Measurements from ENCODE around the gene RAP1GAP2.
"Not testable (repeated sequence)": the region's sequence is repeated elsewhere in the genome, so short reads cannot be mapped to it uniquely, and the experiment has no call there.

Gene RAP1GAP2

DNA sequence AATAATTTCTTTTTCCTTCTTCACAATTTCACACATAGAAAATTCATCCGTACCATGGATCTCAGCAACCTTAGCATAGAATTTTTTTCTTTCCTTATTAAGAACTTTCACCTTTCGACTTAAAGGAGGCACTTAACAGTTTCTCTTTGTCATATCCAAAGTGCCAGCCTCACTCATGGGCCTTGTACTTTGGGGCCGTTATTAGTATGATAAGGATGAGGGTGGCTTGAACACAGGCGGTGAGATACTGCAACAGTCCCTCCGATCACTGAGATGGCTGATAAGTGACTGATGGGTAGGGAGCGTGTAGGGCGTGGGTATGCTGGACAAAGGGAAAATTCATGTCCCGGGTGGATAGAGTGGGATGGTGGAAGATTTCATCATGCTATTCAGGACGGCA, 181.9 kb downstream of the RAP1GAP2 start:
- no peak for DNase-seq

DNA sequence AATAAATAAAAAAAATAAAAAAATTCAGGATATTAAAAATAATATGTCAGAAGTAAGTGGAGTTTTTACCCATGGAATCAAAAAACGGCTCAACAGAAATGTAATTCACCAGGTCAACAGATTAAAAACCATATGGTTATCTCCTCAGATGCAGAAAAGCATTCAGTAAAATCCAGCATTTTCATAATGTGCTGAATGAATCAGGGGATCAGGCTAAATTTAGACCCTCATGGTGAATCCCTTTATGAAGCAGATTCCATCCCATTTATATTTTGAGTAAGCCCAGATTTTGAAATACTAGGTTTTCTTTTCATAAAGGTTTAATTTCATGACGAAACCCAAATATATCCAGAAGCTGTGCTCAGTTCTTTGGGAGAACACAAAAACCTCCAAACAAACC, 182.8 kb downstream of the RAP1GAP2 start:
- no peak for DNase-seq

DNA sequence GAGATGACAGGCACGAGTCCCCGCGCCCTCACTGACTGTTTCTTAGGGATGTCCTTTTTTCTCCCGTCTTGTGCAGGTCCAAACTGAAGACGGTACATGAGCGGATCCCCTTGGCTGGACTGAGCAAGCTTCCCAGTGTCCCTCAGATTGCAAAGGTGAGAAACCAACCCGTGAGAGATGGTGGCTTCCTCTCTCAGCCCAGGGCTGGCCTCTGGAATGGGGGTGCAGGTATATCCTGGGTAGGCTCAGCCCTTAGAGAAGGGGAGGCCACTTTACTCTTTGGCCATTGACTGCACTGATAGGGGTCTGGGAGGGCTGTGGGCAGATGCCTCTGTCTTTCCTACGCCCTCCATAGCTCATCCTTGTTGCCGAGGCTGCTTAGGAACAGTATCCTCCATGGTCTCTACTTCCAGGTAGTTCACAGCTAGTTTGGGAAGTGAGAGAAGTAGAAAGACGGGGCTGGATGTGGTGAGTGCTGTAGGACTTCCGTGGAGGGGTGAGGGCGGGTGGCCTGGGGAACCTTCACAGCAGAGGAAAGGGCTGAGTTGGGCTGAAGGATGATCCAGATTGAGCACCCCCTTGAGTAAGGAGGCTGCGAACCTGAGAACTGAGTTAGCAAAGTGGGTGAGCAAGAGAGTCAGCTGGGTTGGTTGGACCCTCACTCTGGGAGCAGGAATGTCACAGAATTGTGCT, 184.1 kb downstream of the RAP1GAP2 start:
- no peak for DNase-seq

DNA sequence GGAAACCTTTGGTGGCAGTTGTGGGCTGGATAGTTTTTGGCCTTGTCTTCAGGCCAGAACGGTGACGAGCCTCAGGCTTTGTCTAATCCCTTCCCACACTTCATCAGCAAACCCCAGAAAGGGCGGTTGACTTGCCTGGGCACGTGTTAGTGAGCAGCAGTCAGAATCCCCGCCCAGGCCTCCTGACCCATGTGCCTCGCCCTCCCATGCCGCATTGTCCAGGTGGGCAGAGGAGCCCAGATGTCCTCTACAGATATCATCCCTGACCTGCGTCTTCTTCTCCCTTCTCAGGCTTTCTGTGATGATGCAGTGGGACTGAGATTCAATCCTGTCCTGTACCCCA, 184.6 kb downstream of the RAP1GAP2 start:
- DNase-seq: no peak

DNA sequence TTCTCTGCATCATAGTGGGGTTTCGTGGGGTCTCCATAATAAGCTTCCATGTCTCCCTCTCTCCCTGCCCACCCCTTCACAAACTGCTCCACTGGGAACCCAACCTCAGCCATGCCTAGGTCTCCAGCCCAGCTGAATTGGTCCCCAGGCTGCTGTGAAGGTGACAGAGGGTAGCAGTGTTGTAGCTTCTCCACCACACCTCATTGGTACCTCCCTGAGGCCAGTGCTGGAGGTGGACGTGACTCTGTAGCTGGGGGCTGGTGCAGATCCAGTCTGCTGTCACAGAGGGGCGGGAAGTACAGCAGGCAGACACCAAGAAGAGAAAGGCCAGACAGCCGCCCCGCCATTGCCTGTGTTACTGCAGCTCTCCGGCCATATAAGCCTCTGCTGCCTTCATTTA, 185.1 kb downstream of the RAP1GAP2 start:
- DNase-seq: no peak

DNA sequence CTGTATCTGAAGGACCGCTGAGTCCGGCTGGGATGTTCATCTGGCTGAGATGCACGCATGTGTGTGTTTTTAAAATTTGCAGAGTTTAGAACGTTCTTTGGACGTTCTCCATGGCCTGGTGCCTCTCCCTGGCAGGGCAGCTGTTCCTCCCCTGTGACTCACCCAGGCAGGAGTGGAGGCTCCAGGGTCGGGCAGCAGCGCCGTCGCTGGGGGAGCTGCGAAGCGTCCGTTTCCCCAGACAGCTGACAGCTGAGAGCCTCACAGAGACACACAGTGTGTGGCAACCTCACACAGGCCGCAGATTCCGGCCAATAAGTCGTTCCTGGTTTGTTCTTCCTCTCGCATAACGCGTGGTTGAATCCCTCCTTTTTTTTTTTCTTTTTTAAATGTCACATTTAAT, 186.6 kb downstream of the RAP1GAP2 start:
- DNase-seq: no peak

DNA sequence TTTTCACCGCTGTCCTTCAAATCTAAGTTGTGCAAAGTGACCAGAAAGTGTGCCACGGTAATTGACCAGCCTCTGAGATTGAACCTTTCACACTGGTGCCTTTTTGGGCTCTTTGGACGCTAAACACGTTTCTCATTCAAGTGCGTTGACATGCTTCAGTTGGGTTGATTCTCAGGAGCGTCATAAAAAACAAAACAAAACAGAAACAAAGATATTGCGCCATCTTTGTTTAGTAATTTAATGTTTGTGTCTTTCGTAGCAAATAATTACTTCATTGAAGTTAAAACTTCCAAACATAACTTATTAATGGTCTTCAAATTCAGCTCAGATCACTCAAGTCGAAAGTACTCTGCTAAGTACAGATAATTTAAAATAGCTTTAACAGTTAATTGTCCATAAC, 187.0 kb downstream of the RAP1GAP2 start:
- no peak for DNase-seq

DNA sequence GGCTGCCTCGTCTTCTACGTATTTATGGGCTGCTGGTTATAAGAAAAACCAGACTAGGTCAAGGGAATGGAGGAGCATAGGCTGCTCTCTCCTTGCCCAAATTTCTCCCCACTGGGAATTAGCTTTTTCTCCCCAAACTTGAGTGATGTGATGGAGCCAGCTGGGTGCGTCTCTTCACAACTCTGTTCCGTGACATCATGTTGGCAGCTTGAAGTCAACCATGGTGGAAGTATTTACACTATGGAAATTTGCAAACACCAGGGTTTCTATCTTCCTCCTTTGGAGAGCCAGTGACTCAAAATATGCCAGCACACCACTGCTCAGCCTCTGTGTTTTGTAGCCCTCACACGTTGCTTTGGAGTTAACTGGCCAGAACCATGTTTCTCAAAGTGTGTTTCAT, 189.1 kb downstream of the RAP1GAP2 start:
- DNase-seq: no peak

DNA sequence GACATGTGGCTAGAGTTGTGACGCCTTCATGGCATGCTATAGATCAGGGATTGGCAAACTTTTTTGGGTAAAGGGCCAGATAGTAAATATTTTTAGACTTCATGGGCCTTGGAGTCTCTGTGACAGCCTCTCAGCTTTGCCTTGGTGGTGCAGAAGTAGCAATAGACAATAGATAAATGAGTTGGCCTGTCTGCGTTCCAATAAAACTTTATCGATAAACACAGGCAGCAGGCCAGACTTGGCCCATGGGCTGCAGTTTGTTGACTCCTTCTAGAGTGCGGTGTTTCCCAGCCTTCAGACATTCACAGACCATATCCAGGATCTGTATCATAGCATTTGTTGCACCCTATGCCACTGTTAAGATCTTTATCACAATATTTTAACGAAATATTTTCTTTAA, 190.7 kb downstream of the RAP1GAP2 start:
- DNase-seq: no peak

DNA sequence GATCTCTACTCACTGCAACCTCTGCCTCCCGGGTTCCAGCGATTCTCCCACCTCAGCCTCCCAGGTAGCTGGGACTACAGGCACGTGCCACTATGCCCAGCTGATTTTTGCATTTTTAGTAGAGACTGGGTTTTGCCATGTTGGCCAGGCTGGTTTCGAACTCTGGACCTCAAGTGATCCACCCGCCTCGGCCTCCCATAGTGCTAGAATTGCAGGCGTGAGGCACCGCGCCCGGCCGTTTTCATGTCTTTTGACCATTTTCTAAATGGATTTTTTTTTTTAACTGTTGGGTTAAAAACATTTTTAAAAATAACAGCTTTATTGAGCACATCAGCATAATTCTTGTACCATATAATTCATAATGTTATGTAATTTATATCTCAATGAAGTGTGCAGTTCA, 193.2 kb downstream of the RAP1GAP2 start:
- not testable (repeated sequence) for DNase-seq

DNA sequence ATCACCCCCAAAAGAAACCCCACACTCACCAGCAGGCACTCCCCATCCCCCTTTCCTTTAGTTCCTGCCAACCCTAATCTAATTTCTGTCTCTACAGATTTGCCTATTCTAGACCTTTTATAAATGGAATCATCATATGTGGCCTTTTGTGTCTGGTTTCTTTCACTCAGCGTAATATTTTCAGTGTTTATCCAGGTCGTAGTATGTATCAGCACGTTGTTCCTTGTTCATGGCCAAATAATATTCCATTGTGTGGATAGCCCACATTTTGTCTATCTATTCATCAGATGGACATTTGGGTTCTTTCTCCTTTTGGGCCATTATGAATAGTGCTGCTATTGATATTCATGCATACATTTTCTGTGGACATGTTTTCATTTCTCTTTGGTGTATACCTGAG, 193.6 kb downstream of the RAP1GAP2 start:
- DNase-seq: no peak

DNA sequence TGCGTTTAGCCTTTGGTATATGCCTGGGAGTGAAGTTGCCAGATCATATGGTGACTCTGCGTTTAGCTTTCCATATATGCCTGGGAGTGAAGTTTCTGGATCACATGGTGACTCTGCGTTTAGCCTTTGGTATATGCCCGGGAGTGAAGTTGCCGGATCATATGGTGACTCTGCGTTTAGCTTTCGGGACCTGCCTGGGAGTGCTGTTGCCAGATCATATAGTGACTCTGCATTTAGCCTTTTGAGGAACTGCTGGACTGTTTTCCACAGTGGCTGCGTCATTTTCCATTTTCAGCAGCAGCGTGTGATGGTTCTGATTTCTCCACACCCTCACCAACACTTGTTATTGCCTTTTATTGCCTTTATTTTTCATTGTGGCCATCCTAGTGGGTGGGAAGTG, 194.2 kb downstream of the RAP1GAP2 start:
- DNase-seq: no peak

DNA sequence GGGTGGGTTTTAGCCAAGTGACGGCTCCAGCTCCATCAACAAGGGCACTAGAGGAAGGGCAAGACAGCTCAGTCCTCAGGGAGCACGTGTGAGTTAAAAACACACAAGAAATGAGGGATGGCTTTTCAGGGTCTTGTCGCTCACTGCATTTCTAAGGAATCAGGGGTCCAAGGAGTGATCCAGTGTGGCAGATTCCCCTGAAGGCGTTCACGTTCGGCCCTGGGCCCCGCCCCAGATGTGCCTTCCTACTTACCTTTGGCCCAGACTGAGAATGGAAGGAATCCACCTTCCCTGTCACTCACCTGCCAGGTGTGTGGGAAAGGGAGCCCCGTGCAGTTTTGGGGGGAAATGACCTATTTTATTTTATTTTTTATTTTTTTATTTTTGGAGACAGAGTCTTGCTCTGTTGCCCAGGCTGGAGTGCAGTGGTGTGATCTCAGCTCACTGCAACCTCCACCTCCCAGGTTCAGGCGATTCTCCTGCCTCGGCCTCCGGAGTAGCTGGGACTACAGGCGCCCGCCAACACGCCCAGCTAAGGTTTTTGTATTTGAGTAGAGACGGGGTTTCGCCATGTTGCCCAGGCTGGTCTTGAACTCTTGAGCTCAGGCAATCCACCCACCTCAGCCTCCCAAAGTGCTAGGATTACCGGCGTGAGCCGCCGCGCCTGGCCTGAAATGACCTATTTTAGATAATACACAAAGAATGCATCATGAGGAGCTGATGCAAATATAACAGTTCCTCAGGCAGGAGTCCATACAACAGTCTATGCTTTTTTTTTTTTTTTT, 195.3 kb downstream of the RAP1GAP2 start:
- not testable (repeated sequence) for DNase-seq

DNA sequence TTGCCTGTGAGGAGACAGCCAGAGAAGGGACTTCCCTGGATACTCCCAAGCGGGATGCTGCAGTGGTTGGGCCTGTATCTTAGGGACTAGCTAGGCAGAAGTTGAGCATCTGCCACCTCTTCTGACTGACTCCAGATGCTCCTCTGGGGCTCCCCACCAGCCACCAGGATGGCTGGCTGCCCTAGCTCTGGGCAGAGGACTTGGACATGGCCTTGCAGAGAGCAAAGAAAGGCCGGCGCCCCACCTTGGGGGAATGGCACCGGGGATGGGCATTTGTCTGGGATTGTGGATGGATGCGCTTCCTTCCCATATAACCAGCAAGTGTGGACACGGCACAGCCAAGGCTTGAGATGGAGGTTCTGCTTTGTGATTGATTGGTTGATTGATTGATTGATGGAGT, 198.2 kb downstream of the RAP1GAP2 start:
- DNase-seq: no peak

DNA sequence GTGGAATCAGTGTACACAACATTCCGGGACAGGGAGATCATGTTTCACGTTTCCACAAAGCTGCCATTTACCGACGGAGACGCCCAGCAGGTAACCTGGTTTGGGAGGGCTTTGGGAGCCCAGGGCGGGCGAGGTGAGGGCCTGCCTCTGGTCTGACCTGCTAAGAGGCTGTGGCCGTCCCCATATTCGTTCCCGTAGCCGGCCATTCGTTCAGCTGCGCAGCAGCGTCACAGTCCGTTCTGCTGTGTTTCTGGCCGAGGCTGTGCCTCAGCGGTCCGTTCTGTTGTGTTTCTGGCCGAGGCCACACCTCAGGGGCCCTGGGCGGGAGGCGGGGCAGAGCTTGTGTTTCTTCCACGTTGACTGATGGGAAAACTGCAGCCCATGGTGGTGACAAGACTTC, 199.1 kb downstream of the RAP1GAP2 start:
- DNase-seq: no peak

DNA sequence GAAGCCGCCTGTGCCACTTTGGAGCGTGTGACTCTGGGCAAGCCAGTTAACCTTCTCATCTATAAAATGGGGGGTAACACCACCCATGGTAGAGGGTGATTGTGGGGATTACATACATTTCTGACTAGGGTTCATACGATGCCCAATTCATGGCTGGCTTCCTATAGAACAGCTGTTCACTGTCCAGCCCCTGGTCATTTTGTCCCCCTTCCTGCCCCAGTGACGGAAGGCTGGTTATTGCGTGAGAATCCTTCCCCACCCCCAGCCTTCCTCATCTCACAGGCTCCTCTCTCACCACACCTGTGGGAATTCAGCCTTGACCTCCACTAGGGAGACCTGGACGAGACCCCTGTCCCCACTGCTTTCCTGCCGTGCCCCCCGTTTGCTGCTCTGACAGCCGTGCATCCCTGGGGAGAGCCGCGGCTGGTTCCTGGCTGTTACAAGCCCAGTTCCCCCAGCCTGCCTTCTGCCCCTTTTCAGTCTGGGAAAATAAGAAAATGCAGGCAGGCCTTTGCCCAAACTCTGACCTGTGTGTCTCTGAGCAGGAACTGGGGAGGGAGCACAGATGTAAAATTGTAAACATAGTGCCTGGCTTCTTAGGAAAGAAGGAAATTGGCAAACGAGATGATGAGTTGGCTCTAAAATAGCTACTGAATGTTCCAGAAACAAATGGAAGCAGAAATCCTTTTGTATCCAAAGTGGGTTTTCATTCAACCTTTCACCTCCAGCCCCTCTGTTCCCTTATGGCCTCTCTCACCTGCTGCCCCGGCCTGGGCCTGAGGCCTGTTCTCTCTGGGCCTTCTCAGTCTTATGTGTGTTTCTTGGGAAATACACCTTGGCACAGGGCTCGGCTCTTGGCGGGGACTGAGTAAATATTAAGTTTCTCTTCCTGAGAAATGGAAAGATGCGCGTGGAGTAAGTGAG, 199.9 kb downstream of the RAP1GAP2 start:
- DNase-seq: no peak

DNA sequence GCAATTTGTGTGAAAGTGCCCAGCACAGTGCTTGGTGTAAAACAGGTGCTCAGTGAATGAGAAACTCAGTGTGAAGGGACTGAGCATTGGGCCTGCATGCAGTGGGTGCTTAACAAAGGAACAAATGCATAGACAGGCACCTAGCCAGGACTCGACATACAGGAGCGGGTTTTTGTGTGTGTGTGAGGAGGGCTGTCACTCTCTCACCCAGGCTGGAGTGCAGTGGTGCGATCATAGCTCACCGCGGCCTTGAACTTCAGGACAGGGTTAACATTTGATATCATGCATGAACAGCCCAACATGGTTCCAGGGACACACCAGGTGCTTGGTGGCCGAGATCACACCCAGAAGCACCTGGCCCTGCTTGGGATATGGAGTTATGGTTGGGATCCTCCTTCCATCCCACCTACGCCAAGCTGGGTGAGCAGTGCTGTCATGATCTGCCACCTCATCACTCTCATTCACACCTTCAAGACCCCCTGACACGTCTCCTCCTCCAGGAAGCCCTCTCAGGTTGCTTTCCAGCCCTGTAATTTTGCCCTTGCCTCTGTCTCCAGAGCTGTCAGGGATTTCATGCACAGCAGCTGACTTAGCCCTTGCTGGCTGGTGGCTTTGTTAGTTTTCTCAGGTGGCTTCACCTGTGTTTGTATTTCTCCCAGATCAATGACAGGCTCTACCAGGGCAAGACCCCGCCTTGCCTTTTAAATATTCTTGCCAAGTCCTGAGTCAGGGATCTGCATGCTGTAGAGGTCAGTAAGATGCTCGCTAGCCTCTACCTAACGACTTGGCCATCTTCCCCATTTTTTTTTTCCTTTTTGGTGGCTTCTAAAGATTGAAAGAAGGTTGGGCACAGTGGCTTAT, 200.8 kb downstream of the RAP1GAP2 start:
- DNase-seq: no peak

DNA sequence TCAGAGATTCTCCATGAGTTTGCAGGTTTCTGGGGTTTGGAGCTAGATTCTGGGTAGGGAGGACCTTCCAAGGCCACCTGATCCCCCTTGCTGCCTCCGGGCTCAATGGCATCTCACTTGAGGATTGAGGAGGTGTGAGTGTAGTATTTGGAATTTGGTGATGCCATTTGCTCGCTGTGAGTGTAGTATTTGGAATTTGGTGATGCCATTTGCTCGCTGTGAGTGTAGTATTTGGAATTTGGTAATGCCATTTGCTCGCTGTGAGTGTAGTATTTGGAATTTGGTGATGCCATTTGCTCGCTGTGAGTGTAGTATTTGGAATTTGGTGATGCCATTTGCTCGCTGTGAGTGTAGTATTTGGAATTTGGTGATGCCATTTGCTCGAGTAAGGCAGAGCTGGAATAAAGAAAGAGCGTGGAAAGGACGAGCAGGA, 202.2 kb downstream of the RAP1GAP2 start:
- DNase-seq: not testable (repeated sequence)

DNA sequence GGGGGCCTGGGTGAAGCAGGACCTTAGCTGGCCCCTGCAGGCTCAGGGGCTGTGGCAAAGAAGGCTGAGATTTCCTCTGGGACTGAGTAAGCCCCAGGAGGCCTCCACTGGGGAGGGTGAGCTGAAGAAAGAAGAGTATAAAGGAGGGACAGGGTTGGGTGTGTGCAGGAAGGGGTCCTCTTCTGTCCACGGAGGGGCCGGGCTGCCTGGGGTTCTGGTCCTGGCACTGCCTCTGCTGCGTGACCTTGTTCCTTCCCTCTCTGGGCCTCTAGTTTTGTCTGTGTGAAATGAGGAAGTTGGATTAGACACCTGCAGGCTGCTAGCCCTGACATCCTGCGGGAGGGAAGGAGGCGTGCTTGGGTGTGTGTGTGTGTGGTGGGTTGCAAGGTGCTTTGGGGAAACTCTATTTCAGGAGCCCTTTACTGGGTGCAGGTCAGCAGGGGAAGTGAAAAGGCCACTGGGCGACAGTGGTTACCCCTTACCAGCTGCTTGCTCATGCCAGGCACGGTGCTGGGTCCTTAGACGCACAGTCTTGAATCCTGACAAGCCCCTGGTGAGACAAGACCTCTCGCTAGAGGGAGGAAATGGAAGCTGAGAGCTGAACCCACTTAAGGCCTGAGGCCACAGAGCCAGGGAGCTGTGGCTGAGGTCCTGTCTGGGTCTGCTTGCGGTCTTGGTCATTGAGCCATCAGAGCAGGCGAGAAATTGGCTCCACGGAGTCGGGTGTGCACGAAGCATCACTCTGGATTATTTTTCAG, 206.5 kb downstream of the RAP1GAP2 start:
- peak; percentile 54 for DNase-seq

DNA sequence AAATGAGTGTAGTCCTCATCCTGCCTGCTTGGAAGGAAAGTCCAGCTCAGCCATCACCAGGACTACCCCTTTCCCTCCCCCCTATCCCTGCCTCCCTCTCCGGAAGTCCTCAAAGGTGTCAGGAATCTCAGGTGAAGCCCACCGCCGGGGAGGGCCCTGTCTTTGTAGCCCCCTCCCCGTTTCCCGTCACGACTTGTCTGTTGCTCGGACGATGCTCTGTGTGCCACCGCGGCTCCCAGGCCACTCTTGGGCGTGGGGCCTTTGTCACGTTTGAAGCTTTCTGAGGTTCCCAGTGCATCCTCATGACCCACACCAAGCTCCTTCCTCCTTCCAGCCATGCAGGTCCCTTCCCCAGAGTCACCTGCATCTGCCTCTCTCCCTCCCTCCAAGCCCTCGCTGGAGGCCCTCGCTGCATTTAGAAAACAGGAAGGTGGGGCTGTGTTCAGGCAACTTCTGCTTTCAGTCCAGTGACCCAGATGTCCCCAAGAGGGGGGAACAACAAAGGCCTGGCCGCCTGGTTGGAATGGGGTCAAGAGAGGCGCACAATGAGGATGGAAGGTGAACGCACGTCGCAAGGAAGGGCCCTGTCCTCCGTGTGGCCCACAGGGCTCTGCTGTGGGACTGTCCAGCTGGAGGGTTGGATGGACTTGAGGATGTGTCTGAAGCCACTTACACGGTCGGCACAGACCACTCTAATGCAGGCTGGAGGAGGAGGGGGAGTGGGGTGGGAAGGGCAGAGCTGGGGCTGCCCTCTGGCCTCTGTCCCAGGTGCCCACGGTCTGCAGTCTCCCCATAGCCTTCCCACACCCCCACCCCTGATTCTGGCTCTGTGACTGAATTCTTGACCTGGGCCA, 207.3 kb downstream of the RAP1GAP2 start:
- DNase-seq: no peak

Data from GDM1 (cell line).